GM21447 (cell line): ENCODE measurements around the gene AAMP.
A peak's percentile ranks its signal among the peaks of the same experiment; 100 is the strongest.
"Not testable (repeated sequence)": the region's sequence is repeated elsewhere in the genome, so short reads cannot be mapped to it uniquely, and the experiment has no call there.

Source experiments
- ATAC-seq: cut with Tn5 transposase; IDR thresholded peaks from one replicate; pipeline ENCODE4 v1.9.1; 2021; ENCODE audit not compliant: unreplicated experiment

AAMP gene, protein sequence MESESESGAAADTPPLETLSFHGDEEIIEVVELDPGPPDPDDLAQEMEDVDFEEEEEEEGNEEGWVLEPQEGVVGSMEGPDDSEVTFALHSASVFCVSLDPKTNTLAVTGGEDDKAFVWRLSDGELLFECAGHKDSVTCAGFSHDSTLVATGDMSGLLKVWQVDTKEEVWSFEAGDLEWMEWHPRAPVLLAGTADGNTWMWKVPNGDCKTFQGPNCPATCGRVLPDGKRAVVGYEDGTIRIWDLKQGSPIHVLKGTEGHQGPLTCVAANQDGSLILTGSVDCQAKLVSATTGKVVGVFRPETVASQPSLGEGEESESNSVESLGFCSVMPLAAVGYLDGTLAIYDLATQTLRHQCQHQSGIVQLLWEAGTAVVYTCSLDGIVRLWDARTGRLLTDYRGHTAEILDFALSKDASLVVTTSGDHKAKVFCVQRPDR

DNA sequence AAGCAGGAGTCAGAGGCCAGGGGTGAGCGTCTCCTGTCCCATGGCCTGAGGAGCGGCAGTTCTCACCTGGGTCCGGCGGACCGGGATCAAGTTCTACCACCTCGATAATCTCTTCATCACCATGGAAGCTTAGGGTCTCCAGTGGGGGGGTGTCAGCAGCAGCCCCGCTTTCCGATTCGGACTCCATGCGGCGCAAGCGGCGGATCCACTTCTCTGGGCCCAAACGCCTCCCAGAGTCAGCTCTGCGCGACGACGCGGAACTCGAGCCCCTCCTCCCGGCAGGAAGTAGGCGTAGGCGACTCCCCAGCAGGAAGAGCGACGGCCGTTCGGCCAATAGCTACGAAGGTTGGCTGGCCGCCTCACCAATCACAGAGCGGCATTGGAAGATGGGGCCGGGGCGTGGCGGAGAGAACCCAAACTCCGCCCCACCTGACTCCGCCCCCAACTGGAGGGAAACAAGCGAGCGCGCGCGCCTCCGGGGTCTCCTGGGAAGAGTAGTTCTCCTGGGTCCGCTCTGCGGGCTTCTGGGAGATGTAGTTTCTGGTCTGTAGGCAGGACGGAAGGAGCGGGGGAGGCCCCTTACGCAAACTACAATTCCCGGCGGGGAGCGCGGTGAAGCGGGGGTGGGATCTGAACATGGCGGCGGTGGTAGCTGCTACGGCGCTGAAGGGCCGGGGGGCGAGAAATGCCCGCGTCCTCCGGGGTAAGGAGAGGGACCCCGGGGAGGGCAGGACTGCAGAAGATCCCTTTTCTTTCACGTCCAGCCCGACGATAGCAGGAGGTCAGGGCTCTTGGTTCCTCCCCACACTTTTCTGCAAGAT is at the start of gene AAMP, which contains the start of gene PNKD:
AAMP (minus strand) TSS at position 238 of the 821 bp plus-strand sequence; CDS start at position 187, 51 bp downstream.
PNKD (plus strand) TSS at position 620 of the 821 bp plus-strand sequence; CDS start at position 637, 17 bp downstream.
- peak; percentile 89 for ATAC-seq

DNA sequence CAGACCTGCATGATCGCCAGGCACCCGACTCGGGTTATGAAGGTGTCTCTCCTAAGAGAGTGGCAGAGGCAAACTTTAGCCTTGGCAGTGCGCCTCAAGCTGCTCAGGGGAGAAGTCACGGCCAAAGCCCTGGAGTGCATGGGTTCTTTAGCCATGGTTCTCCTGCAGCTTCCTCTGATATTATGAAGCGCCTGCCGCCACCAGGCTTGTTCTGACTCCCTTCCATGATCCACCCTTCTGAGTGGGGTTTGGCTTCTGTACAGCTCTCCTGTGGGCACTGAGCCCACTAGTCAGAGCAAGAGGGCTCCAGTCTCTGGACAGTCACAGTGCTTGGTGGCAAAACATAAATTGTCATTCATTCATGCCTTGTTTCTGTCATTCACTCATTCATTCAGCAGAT is 48.3 kb upstream of the AAMP start:
- ATAC-seq, result no peak

DNA sequence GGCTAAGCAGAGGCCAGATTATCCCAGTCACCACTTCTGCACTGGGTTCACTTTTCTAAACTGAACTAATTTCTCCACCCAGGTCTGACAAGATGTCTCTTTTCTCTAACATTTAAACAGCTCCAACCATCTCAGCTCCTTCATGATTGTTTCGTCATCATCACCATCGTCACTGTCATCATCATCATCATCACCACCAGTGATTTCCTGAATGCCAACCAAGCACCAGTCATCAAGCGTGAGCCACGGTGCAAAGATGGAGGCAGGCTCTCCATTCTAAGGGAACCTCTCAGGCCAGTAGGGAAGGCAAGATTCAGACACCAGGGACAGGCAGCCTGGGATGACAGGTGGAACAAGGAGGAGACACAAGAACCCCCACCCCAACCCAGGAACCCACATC is 47.9 kb upstream of the AAMP start:
- no peak for ATAC-seq

DNA sequence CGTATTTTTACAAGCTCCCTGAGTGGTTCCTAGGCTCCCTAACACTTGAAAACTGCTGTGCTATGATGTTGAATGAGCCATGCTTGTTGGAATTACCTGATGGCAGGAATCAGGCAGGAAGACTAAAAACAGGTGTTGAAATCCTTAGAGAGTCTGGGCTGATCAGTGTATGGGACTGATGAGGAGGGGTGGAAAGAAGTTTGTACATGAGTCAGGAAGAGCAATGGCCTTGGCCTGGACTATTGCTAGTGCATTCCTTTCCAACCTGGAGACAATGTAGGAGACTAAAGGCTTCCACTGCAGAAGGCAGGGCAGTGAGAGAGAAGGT is 47.3 kb upstream of the AAMP start:
- no peak for ATAC-seq

DNA sequence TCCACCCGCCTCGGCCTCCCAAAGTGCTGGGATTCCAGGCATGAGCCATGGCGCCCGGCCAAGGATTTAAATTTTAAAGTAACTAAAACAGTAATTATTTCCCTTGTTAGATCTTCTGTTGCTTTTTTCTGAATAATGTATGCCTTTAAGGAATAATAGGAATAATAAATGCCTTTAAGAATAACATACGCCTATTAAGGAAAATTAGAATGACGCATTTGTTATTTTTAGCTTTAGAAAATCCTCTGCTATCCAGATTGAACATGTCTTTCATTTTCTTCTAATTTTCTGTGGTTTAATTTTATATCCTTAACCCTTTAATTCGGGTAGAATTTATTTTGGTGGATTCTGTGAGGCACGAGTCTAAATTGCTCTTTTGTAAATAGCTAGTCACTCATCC is 45.5 kb upstream of the AAMP start:
- no peak for ATAC-seq

DNA sequence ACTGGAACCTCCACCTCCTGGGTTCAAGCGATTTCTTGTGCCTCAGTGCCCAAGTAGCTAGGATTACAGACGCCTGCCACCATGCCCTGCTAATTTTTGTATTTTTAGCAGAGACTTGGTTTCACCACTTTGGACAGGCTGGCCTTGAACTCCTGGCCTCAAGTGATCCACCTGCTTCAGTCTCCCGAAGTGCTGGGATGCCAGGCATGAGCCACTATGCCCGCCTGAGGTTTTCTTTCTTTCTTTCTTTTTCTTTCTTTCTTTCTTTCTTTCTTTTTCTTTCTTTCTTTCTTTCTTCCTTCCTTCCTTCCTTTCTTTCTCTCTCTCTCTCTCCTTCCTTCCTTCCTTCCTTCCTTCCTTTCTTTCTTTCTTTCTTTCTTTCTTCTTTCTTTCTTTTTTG is 44.8 kb upstream of the AAMP start:
- not testable (repeated sequence) for ATAC-seq

DNA sequence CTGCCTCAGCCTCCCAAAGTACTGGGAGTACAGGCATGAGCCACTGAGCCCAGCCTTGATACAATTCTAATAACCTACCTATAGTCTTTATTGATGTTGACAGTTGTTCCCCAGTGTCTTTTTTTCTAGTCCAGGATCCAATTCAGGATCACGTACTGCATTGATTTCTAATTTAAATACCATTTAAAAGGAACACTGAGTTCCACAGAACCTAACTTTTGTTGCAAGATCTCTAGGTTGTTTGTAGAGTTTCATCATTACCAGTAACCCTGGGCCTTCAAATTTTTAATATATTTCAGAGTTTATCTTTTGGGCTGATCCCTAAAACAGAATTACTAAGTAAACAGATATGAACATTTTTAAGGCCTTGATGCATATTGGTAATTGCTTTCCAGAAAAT is 43.4 kb upstream of the AAMP start:
- ATAC-seq, result no peak

DNA sequence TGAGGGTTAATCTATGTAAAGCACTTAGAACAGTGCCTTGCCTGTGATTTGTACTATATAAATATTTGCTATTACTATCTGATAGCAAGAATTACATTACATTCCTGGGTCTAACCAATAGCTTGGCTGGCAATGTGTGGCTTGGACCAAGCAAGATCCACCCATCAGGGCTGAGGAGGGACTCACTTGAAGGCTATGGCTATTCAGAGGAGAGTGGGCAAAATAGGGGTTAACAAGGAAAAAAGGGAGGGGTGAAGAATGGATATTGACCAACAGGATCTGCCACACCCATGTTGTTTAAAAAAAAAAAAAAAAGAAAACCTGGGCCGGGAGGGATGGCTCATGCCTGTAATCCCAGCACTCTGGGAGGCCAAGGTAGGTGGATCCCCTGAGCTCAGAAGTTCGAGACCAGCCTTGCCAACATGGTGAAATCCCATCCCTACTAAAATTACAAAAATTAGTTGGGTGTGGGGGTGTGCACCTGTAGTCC is 42.4 kb upstream of the AAMP start:
- no peak for ATAC-seq

DNA sequence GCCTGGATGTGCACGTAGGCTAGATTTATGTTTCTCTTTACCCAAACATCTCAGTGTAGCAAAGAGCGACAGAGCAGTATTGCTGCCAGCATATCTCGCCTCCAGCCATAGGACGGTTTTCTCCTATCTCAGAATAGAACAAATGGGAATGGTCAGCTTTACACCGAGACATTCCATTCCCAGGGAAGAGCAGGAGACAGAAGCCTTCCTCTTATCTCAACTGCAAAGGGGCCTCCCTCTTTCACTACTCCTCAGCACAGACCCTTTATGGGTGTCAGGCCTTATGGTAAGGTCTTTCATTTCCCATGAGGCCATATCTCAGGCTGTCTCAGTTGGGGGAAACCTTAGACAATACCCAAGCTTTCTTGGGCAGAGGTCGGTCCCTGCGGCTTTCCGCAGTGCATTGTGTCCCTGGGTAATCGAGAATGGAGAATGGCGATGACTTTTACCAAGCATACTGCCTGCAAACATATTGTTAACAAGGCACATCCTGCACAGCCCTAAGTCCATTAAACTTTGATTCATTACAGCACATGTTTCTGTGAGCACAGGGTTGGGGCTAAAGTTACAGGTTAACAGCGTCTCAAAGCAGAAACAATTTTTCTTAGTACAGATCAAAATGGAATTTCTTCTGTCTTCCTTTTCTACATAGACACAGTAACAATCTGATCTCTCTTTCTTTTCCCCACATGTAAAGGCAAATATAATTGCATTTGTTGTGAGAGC is 41.8 kb upstream of the AAMP start:
- ATAC-seq, result not testable (repeated sequence)

DNA sequence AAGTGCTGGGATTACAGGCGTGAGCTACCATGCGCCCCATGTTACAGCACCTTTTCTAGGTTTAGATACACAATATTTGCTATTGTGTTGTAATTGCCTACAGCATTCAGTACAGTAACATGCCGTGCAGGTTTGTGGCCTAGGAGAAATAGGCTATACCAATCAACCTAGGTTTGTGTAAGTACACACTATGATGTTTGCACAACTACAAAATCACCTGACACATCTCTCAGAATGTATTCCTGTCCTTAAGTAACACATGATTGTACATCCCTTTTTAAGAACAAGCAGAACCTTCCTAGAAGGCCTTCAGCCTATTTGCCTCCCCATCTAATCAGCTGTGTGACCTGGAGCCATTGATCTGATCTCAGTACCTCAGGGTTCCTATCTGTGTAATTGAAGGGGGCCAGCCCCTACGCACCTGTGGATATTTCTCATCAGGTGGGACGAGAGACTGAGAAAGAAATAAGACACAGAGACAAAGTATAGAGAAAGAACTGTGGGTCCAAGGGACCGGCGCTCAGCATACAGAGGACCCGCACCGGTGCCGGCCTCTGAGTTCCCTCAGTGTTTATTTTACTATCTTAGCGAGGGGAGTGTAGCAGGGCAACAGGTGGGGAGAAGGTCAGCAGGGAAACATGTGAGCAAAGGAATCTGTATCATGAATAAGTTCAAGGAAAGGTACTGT is 41.1 kb upstream of the AAMP start:
- no peak for ATAC-seq

DNA sequence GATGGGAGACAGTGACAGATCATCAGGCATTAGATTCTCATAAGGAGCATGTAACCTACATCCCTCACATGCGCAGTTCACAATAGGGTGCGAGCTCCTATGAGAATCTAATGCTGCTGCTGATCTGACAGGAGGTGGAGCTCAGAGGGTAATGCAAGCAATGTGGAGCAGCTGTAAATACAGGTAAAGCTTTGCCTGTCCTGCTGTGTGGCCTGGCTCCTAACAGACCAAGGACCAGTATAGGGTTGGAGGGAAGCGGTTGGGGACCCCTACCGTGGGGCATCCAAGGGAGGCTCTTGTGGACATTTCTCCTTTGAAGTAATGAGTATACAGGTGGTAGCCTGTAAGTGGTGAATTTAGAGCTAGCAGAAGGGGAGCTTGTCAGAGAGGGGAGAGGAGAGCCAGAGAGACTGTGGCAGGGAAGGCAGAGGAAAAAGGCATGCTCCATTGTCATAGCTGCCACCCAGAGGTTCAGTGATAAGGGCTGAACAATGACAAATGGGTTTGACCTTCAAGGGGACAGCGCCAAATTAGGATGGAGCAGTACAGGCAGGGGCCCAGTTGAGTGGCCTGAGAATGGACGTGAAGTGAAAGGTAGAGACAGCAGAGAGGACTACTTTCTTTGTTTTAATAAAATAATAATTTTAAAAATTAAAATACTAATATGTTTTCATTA is 37.6 kb upstream of the AAMP start:
- ATAC-seq, result no peak

DNA sequence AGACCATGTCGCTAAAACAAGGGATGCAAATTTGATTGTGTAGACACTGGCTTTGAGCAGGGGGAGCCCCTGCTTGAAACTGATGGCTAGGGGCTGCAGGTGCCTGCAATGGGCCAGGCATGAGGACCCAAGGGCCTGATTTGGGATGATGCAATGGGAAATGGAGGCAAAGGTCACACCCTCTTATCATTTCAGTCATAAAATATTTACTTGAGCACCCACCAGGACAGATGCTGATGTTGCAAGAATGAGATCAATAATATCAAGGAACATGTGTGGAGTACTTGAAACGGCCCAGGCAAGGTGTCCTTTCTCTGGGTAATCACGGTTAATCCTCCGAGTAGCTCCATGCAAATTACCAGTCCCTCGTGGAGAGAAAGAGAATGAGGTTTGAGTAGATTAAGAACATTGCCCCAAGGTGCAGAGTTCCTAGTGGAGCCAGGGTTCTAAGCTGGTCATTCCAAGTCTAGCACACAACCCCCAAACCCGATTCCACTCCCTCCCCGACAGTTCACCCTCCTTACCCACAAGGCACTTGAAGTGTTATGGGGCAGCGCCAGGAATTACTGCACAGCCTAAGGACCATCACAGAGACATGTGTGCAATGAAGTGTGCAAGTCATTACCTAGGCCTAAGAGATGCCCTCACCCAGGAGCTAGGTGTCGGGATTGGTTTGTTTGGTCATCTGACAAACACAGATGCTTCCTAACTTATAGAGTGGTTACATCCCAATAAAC is 36.4 kb upstream of the AAMP start:
- no peak for ATAC-seq

DNA sequence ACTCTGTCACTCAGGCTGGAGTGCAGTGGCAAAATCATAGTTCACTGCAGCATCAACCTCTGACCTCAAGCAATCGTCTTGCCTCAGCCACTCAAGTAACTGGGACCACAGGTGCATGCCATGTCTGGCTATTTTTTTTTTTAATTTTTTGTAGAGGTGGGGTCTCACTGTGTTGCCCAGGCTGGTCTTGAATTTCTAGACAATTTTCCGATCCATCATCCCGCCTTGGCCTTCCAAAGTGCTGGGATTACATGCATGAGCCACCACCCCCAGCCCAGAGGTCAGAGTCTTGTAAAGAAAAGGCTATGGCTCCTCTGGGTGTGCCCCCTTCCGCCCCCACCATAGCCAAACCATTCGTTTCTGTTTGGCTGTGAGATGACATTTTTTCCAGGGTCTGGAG is 35.4 kb upstream of the AAMP start:
- no peak for ATAC-seq

DNA sequence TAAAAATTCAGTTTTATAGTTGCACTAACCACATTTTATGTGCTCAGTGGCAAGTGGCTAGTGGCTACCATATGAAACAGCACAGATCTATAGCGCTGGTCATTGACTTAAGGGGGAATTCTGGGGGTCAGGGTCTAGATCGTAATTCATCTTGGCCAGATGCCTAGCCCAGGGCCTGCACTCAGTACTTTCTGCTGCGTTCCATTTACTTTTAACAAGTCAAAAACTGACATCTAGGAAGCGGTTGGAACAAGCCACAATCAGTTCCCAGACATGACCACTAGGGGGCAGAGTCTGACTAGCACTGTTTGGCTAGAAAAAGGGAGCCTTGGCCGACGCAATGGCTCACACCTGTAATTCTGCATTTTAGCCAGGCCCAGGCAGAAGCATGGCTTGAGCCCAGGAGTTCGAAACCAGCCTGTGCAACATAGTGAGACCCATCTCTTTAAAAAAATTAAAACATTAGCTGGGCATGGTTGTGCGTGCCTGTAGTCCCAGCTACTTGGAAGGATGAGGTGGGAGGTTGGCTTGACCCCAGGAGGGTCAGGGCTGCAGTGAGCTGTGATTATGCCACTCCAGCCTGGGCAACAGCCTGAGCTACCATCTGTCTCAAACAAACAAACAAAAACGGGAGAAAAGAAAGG is 31.4 kb upstream of the AAMP start:
- ATAC-seq, result peak; percentile 88

DNA sequence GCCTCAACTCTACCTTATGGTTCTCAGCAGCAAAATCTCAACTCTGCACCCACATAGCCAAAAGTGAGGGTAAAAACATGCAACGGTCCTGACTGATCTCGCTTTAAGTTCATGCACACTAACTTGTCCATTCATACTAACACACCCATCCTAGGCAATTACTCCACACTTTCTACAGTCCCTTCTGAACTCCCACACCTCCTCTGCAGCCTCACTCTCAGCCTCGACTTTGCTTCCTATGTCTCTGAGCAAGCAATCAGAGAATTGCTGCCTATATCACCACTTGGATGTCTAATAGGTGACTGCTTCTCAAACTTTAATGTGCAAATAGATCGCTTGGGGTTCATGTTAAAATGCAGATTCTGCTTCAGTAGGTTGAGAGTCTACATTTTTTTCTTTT is 30.2 kb upstream of the AAMP start:
- ATAC-seq, result no peak

DNA sequence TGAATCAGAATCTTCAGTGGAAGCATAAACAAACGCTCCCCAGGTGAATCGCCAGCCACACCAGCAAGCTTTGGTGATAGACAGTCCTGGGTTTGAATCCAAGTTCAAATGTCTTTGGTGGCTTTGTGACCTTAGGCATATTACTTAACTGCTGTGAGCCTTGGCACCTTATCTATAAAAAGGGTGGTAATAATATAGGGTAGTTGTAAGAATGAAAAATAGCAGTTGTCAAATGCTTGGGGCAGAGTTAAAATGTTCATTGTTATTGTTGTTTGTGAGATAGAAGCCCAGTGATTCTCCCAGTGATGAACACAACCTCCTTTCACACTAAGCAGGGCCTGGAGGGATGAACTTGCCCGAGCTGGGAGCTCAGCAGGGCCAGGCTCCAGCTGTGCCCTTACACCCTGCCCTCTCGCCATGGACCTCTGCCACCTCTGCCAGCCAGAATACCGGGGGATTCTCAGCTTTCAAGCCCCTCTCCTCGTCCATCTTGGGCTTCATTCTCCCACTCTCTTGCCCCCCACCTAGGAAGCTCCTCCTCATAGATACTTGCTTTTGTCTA is 28.5 kb upstream of the AAMP start:
- no peak for ATAC-seq

DNA sequence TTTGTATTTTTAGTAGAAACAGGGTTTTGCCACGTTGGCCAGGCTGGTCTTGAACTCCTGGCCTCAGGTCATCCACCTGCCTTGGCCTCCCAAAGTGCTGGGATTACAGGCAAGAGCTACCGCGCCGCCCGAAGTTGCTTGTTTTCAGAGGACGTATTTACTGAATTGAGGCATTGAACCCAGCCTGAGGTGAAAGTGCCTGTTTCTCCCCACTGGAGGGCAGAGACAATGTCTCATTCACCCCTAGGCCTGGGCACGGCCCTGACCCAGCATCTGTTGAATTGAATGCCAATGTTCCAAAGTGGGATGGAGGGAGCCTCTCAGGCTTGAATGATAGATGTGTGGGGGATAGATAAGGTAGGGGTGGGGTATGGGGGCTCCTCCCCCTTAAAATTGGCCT is 26.9 kb upstream of the AAMP start:
- ATAC-seq, result no peak

DNA sequence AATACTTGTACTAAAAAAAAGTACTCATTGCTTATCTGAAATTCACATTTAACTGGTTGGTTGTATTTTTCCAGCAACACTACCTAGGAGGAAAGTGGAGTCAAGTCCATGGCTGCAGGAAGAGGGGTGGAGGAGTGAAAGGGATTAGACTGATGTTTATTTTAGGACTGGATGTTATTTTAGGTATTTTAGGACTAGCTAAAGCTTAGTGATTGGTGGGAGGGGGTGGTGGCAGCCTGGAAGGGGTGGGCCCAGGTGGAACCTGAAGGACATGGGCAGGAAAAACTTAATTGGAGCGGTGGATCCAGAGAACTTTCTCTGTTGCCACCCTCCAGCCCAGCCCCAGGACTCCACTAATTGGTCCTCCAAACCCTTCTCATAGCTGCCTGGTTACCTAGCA is 26.3 kb upstream of the AAMP start:
- ATAC-seq, result no peak

DNA sequence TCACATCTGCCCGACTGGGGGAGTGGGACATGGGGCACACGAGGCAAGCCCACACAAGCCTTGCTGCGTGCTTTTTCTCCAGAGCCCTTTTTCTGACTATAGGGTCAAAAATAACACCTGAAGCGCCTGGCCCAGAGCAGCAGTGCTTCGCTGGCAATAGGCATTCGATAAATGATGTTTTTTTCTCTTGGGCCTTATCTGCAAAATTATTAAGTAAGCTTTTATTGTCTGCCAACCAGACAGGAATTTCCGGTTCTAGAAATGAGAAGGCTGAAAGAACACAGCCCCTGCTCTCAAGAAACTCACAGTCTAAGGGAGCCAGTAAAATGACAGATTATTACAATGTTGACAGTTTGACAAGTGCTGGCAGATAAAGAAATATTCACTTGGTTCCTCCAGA is 25.1 kb upstream of the AAMP start:
- no peak for ATAC-seq
